ENCODE results near the gene TNS3. TPM values are rescaled to one million over a fixed set of nuclear protein-coding genes. Genes with fewer than 3 reads are reported as not detected.

The TNS3 gene
- total RNA-seq, 1 donor from 2014 or later, result 30.3 TPM

GRCh38 chr7:47335557-47336471 lies 246.1 kb downstream of the TNS3 start:
- intact Hi-C loops (cut with micrococcal nuclease), result no loop called here
- ATAC-seq (ENCODE audit: low read depth) (no peak), DNase-seq (no peak)
- CTCF ChIA-PET, result interaction anchor here (0.6 kb wide), 1 partner anchor 16 kb away, joined by 4 read pairs; no protein-coding TSS in a partner anchor
- Mint-ChIP-seq H3K4me3 (no peak overlapping the region), H3K9me3 (no peaks in the 10 kb centered on the region), H3K4me1 (no peaks in the 10 kb centered on the region), H3K27me3 (no peaks in the 10 kb centered on the region), H3K27ac (no peak overlapping the region), H3K36me3 (ENCODE audit: low read depth) (peaks cover 63% of the 10 kb centered on the region)
- POLR2A ChIA-PET, result no interaction called here
- no peak for TF ChIP-seq CTCF (IDR thresholded peaks at IDR 0.05)

GRCh38 chr7:47335071-47335470 lies 246.8 kb downstream of the TNS3 start:
- Mint-ChIP-seq H3K4me1 (no peaks in the 10 kb centered on the region), H3K27ac (no peak overlapping the region), H3K4me3 (no peak overlapping the region), H3K27me3 (no peaks in the 10 kb centered on the region), H3K36me3 (ENCODE audit: low read depth) (peaks cover 64% of the 10 kb centered on the region), H3K9me3 (no peaks in the 10 kb centered on the region)
- no peak for TF ChIP-seq CTCF (IDR thresholded peaks at IDR 0.05)
- POLR2A ChIA-PET, result no interaction called here
- DNase-seq (no peak), ATAC-seq (ENCODE audit: low read depth) (no peak)
- intact Hi-C loops (cut with micrococcal nuclease), result no loop called here
- CTCF ChIA-PET, result no interaction called here

- H3K27ac Mint-ChIP-seq, result no peak overlapping the region
- ATAC-seq (ENCODE audit: low read depth), result no peak
- DNase-seq, result no peak
- H3K36me3 Mint-ChIP-seq (ENCODE audit: low read depth), result peaks cover 73% of the 10 kb centered on the region
- ChIA-PET POLR2A (no interaction called here), CTCF (no interaction called here)
- no peaks in the 10 kb centered on the region for H3K9me3 Mint-ChIP-seq
- TF ChIP-seq CTCF (IDR thresholded peaks at IDR 0.05), result no peak
- H3K27me3 Mint-ChIP-seq, result no peaks in the 10 kb centered on the region
- no peaks in the 10 kb centered on the region for H3K4me1 Mint-ChIP-seq
- H3K4me3 Mint-ChIP-seq, result no peak overlapping the region
- intact Hi-C loops (cut with micrococcal nuclease), result no loop called here
Measured at GRCh38 chr7:47333959-47334358, 248.0 kb downstream of the TNS3 start.

- peaks cover 3% of the 10 kb centered on the region for H3K4me1 Mint-ChIP-seq
- no peak for ATAC-seq (ENCODE audit: low read depth)
- peaks cover 73% of the 10 kb centered on the region for H3K36me3 Mint-ChIP-seq (ENCODE audit: low read depth)
- H3K27me3 Mint-ChIP-seq, result no peaks in the 10 kb centered on the region
- ChIA-PET CTCF (no interaction called here), POLR2A (no interaction called here)
- no peaks in the 10 kb centered on the region for H3K9me3 Mint-ChIP-seq
- H3K27ac Mint-ChIP-seq, result no peak overlapping the region
- no peak for TF ChIP-seq CTCF (IDR thresholded peaks at IDR 0.05)
- H3K4me3 Mint-ChIP-seq, result no peak overlapping the region
- no peak for DNase-seq
- intact Hi-C loops (cut with micrococcal nuclease), result no loop called here
Measured at GRCh38 chr7:47333554-47333887, 248.4 kb downstream of the TNS3 start.

- no peak overlapping the region for H3K27ac Mint-ChIP-seq
- intact Hi-C loops (cut with micrococcal nuclease), result no loop called here
- H3K9me3 Mint-ChIP-seq, result no peaks in the 10 kb centered on the region
- ChIA-PET POLR2A (no interaction called here), CTCF (no interaction called here)
- DNase-seq, result no peak
- H3K36me3 Mint-ChIP-seq (ENCODE audit: low read depth), result peaks cover 72% of the 10 kb centered on the region
- no peak for ATAC-seq (ENCODE audit: low read depth)
- no peaks in the 10 kb centered on the region for H3K27me3 Mint-ChIP-seq
- TF ChIP-seq CTCF (IDR thresholded peaks at IDR 0.05), result no peak
- H3K4me1 Mint-ChIP-seq, result peaks cover 7% of the 10 kb centered on the region
- no peak overlapping the region for H3K4me3 Mint-ChIP-seq
Measured at GRCh38 chr7:47332681-47333553, 249.0 kb downstream of the TNS3 start.

Measured in activated B cell treated with CpG ODN at 0.5 μM for 24 hours (primary cell).